SU-DHL-6 (cell line): Measurements from ENCODE around the gene CEACAM21.

Source experiments
- H2AFZ ChIP-seq: fragments of 200-600 bp; sonication (generic); 2 replicates; pipeline ENCODE4 v1.6.1; 2014; ENCODE audit warnings: low read depth, mild to moderate bottlenecking, moderate library complexity, mixed read lengths, antibody characterized with exemption, low read length; ENCODE audit not compliant: severe bottlenecking
- H3F3A ChIP-seq: fragments of 200-600 bp; shearing (Covaris generic); 2 replicates; pipeline ENCODE4 v1.6.0; 2016; ENCODE audit warnings: antibody characterized with exemption, mild to moderate bottlenecking; ENCODE audit not compliant: insufficient read depth
- H3K27ac ChIP-seq: fragments of 200-600 bp; sonication (generic); 2 replicates; pipeline ENCODE4 v1.5.1; 2016; ENCODE audit warnings: low read depth, mild to moderate bottlenecking, low read length, moderate library complexity, mixed read lengths
- H3K27me3 ChIP-seq: fragments of 200-600 bp; sonication (generic), shearing (Covaris generic); 2 replicates; pipeline ENCODE4 v1.6.0; 2014; ENCODE audit warnings: mild to moderate bottlenecking, low read length
- H3K36me3 ChIP-seq: fragments of 200-600 bp; sonication (generic); 2 replicates; pipeline ENCODE4 v1.6.1; 2014; ENCODE audit warnings: mild to moderate bottlenecking, low read length, mixed read lengths
- H3K4me2 ChIP-seq: fragments of 300-600, 200-600 bp; shearing (Covaris generic), sonication (generic); 2 replicates; pipeline ENCODE4 v1.6.0; 2014; ENCODE audit warnings: low read length, low read depth, mild to moderate bottlenecking; ENCODE audit not compliant: poor library complexity, severe bottlenecking
- H3K4me3 ChIP-seq: fragments of 200-600 bp; sonication (generic); 2 replicates; pipeline ENCODE4 v1.5.1; 2014; ENCODE audit warnings: antibody characterized with exemption, low read length, mild to moderate bottlenecking, mixed read lengths; ENCODE audit not compliant: insufficient read depth, poor library complexity, severe bottlenecking
- H3K79me2 ChIP-seq: fragments of 200-600 bp; sonication (generic); 2 replicates; pipeline ENCODE4 v1.6.1; 2014; ENCODE audit warnings: mild to moderate bottlenecking, low read length, moderate library complexity; ENCODE audit not compliant: insufficient read depth
- H3K9ac ChIP-seq: fragments of 200-600 bp; sonication (generic); 2 replicates; pipeline ENCODE4 v1.7.0; 2014; ENCODE audit warnings: mild to moderate bottlenecking, low read length
- H3K9me2 ChIP-seq: fragments of 200-600 bp; sonication (generic); replicated peaks from 2 replicates; pipeline ENCODE4 v1.6.1; 2014; ENCODE audit warnings: low read length; ENCODE audit not compliant: insufficient read depth
- H3K9me3 ChIP-seq: fragments of 200-600 bp; sonication (generic); 2 replicates; pipeline ENCODE4 v1.6.1; 2014; ENCODE audit warnings: low read length, mixed read lengths; ENCODE audit not compliant: insufficient read depth
- H4K20me1 ChIP-seq: fragments of 200-600 bp; sonication (generic); 2 replicates; pipeline ENCODE4 v1.6.1; 2014; ENCODE audit warnings: low read depth, mild to moderate bottlenecking, antibody characterized with exemption, low read length, moderate library complexity, mixed read lengths
- CTCF ChIP-seq: fragments of 200-600 bp; sonication (generic); IDR thresholded peaks from one replicate; pipeline ENCODE4 v1.5.1; 2017; ENCODE audit warnings: antibody characterized with exemption, mild to moderate bottlenecking, low read length, moderate library complexity; ENCODE audit not compliant: insufficient read depth, poor library complexity, severe bottlenecking
- EZH2phosphoT487 ChIP-seq: fragments of 200-600 bp; sonication (generic), shearing (Covaris generic); conservative IDR thresholded peaks from 2 replicates; pipeline ENCODE4 v1.6.1; 2018; ENCODE audit warnings: mild to moderate bottlenecking, antibody characterized with exemption, low read length, moderate library complexity, mixed read lengths

Gene CEACAM21

GRCh38 chr19:41623360-41623759 lies 47.4 kb downstream of the CEACAM21 start:
- Histone ChIP-seq H3F3A (no peaks in the 10 kb centered on the region), H3K4me3 (no peak overlapping the region), H3K36me3 (no peaks in the 10 kb centered on the region), H2AFZ (no peak overlapping the region), H3K9me2 (no peaks in the 10 kb centered on the region), H3K27ac (no peak overlapping the region), H3K27me3 (no peaks in the 10 kb centered on the region), H3K9me3 (no peaks in the 10 kb centered on the region), H4K20me1 (no peaks in the 10 kb centered on the region), H3K9ac (no peak overlapping the region), H3K79me2 (no peaks in the 10 kb centered on the region), H3K4me2 (no peak overlapping the region)
- TF ChIP-seq CTCF (no peak), EZH2phosphoT487 (no peak)

- Histone ChIP-seq H3K27me3 (no peaks in the 10 kb centered on the region), H3K9me3 (no peaks in the 10 kb centered on the region), H3K9me2 (no peaks in the 10 kb centered on the region), H3F3A (no peaks in the 10 kb centered on the region), H3K4me2 (no peak overlapping the region), H3K36me3 (no peaks in the 10 kb centered on the region), H4K20me1 (no peaks in the 10 kb centered on the region), H2AFZ (no peak overlapping the region), H3K27ac (no peak overlapping the region), H3K9ac (no peak overlapping the region), H3K4me3 (no peak overlapping the region), H3K79me2 (no peaks in the 10 kb centered on the region)
- TF ChIP-seq EZH2phosphoT487 (no peak), CTCF (no peak)
These were observed 48.5 kb downstream of the CEACAM21 start for GRCh38 chr19:41624515-41624914.

GRCh38 chr19:41624937-41625336 lies 49.0 kb downstream of the CEACAM21 start:
- TF ChIP-seq EZH2phosphoT487 = no peak
- H3K9me3 ChIP-seq = no peaks in the 10 kb centered on the region
- H3K27me3 ChIP-seq = no peaks in the 10 kb centered on the region
- no peak overlapping the region for H3K27ac ChIP-seq
- H3K36me3 ChIP-seq = no peaks in the 10 kb centered on the region
- H3K9ac ChIP-seq = no peak overlapping the region
- no peaks in the 10 kb centered on the region for H3F3A ChIP-seq
- no peaks in the 10 kb centered on the region for H4K20me1 ChIP-seq
- no peaks in the 10 kb centered on the region for H3K9me2 ChIP-seq
- H2AFZ ChIP-seq = no peak overlapping the region
- H3K4me3 ChIP-seq = no peak overlapping the region
- H3K4me2 ChIP-seq = no peak overlapping the region
- no peaks in the 10 kb centered on the region for H3K79me2 ChIP-seq

- H3K9ac ChIP-seq = no peak overlapping the region
- H3K4me2 ChIP-seq = no peak overlapping the region
- H3K79me2 ChIP-seq = no peaks in the 10 kb centered on the region
- no peaks in the 10 kb centered on the region for H3K9me2 ChIP-seq
- no peaks in the 10 kb centered on the region for H3K36me3 ChIP-seq
- H3K4me3 ChIP-seq = no peak overlapping the region
- peaks cover 6% of the 10 kb centered on the region; the same call in 1 of the 2 replicates for H3K9me3 ChIP-seq
- no peak overlapping the region for H2AFZ ChIP-seq
- no peaks in the 10 kb centered on the region for H3F3A ChIP-seq
- no peaks in the 10 kb centered on the region for H4K20me1 ChIP-seq
- TF ChIP-seq CTCF = no peak
- no peak for TF ChIP-seq EZH2phosphoT487
- no peaks in the 10 kb centered on the region for H3K27me3 ChIP-seq
- H3K27ac ChIP-seq = no peak overlapping the region
These were observed 50.3 kb downstream of the CEACAM21 start for GRCh38 chr19:41626278-41626677.
